K562 (cell line): Measurements from ENCODE around the gene PTPN1. TPM values are rescaled to one million over a fixed set of nuclear protein-coding genes. Genes with fewer than 3 reads are reported as not detected.

Experiments used
- BRD4 ChIP-seq: fragments of 200-600 bp; sonication (generic); IDR thresholded peaks from 2 replicates; pipeline ENCODE4 v1.6.1; 2017; ENCODE audit warnings: inconsistent platforms
- FOXA3 ChIP-seq, 2 experiments: fragments of 450-650 bp in 1 of 2; sonication (generic) in 1 of 2; formaldehyde crosslinking; IDR thresholded peaks in 1 of 2; conservative IDR thresholded peaks in 1 of 2; 2 replicates each; pipeline versions ENCODE4 v1.4.0 to v1.8.0; 2020 to 2022; ENCODE audit warnings: mild to moderate bottlenecking in 2 of 2, missing genetic modification reagents in 1 of 2
- NR2C2 ChIP-seq, 2 experiments: fragments of 200-800 bp in 1 of 2; sonication (Bioruptor generic) in 1 of 2; sonication (generic) in 1 of 2; formaldehyde crosslinking in 1 of 2; IDR thresholded peaks; 2 replicates each; pipeline versions ENCODE4 v1.6.1 to v1.8.0; 2016 to 2022; ENCODE audit warnings: mild to moderate bottlenecking in 1 of 2, missing compliant biosample characterization in 1 of 2, missing genetic modification characterization in 1 of 2, missing genetic modification reagents in 1 of 2
- SMC3 ChIP-seq: conservative IDR thresholded peaks from 2 replicates; pipeline ENCODE4 v1.6.1; 2011; ENCODE audit warnings: low read depth, low read length, improper control_type of control experiment; ENCODE audit not compliant: insufficient read depth
- STAT5B ChIP-seq: fragments of 250-450 bp; sonication (Bioruptor Pico); IDR thresholded peaks from 2 replicates; pipeline ENCODE4 v1.8.0; 2021; ENCODE audit warnings: mild to moderate bottlenecking, inconsistent platforms
- TCF3 ChIP-seq: sonication (generic); formaldehyde crosslinking; IDR thresholded peaks from 2 replicates; pipeline ENCODE4 v1.4.0; 2020; ENCODE audit warnings: mild to moderate bottlenecking, missing genetic modification reagents
- U2AF2 ChIP-seq: fragments of 200-400 bp; formaldehyde crosslinking; optimal IDR thresholded peaks from 2 replicates; pipeline ENCODE3; 2017; ENCODE audit warnings: low read depth, mild to moderate bottlenecking, low read length
- ZNF398 ChIP-seq: fragments of 250-450 bp; sonication (Bioruptor Pico); IDR thresholded peaks from 2 replicates; pipeline ENCODE4 v1.8.0; 2021; ENCODE audit warnings: moderate library complexity, mild to moderate bottlenecking, inconsistent platforms
- polyA plus RNA-seq, 8 experiments: library from polyadenylated mRNA; depleted of rRNA in 4 of 8; stranded (reverse) in 5 of 8; unstranded in 3 of 8; fragments of >200 nt; fragmentation: Nextera tagmentation in 2 of 8; fragmentation: Illumina TruSeq in 1 of 8; extraction: Ambion mirVana in 2 of 8; extraction: Trizol in 1 of 8; gene quantifications; 2 replicates each; pipeline versions ENCODE4 v1.2.1 to v1.2.3, GENCODE V29; 2011 to 2014; ENCODE audit warnings: inconsistent platforms in 1 of 8, missing spikeins in 1 of 8
- total RNA-seq, 7 experiments: library from RNA; depleted of rRNA in 6 of 7; stranded (reverse); fragments of >200 nt in 6 of 7; fragmentation: Illumina TruSeq in 2 of 7; extraction: Trizol in 2 of 7; gene quantifications; 2 replicates each; pipeline versions ENCODE4 v1.2.1 to v1.2.3, GENCODE V29; 2011 to 2021; ENCODE audit warnings: low replicate concordance in 1 of 7

PTPN1 gene
- total and polyA plus RNA-seq, 9 of the 15 experiments (the other 6 are each of a cell fraction or from before 2014, with no cell fraction given) = 11.0 to 85.3 (median 54.0) TPM

GRCh38 chr20:50562262-50562701 is 52.1 kb downstream of the PTPN1 start (continued):
- no peak for TF ChIP-seq ZNF398
- no peak for TF ChIP-seq STAT5B (CRISPR knock-in tag)
- no peak for TF ChIP-seq BRD4
- no peak for TF ChIP-seq NR2C2 (CRISPR knock-in tag; IDR thresholded peaks at IDR 0.05)
- no peak for TF ChIP-seq NR2C2 (tag; IDR thresholded peaks at IDR 0.05)
- TF ChIP-seq U2AF2 = no peak
- no peak for TF ChIP-seq FOXA3 (CRISPR knock-in tag; conservative IDR thresholded peaks at IDR 0.05 in 1 of 2, IDR thresholded peaks at IDR 0.05 in 1 of 2)
- no peak for TF ChIP-seq SMC3
- no peak for TF ChIP-seq TCF3
